HepG2 (cell line): ENCODE measurements around the gene MRPS10.

Source experiments
- POLR2A ChIP-seq, 2 experiments: IDR thresholded peaks; 2 replicates each; pipeline ENCODE4 v1.6.1; 2011; ENCODE audit warnings: low read depth in 2 of 2, low read length in 2 of 2, mild to moderate bottlenecking in 1 of 2, moderate library complexity in 1 of 2; ENCODE audit not compliant: insufficient read depth in 1 of 2
- RBAK ChIP-seq: sonication (generic); formaldehyde crosslinking; IDR thresholded peaks from 2 replicates; pipeline ENCODE4 v1.5.1; 2020; ENCODE audit warnings: mild to moderate bottlenecking, missing genetic modification reagents
- TBP ChIP-seq: sonication (generic); formaldehyde crosslinking; IDR thresholded peaks from 2 replicates; pipeline ENCODE4 v1.5.0; 2020; ENCODE audit warnings: missing genetic modification reagents
- ZBTB20 ChIP-seq: sonication (generic); formaldehyde crosslinking; IDR thresholded peaks from 2 replicates; pipeline ENCODE4 v1.8.1; 2023; ENCODE audit warnings: missing genetic modification reagents, low read depth, mild to moderate bottlenecking, borderline replicate concordance
- ZNF121 ChIP-seq: sonication (generic); formaldehyde crosslinking; IDR thresholded peaks from 2 replicates; pipeline ENCODE4 v1.5.0; 2020; ENCODE audit warnings: mild to moderate bottlenecking, missing genetic modification reagents
- ZNF670 ChIP-seq: sonication (generic); formaldehyde crosslinking; IDR thresholded peaks from 2 replicates; pipeline ENCODE4 v1.8.0; 2022; ENCODE audit warnings: mild to moderate bottlenecking, missing genetic modification reagents, borderline replicate concordance
- TF ChIP-seq, protein P1 (sequence below), 2 experiments: sonication (generic) in 1 of 2; formaldehyde crosslinking in 1 of 2; IDR thresholded peaks; 2 replicates each; pipeline versions ENCODE4 v1.5.1 to v1.6.1; 2011 to 2020; ENCODE audit warnings: borderline replicate concordance in 1 of 2, low read depth in 1 of 2, low read length in 1 of 2, mild to moderate bottlenecking in 1 of 2, missing genetic modification reagents in 1 of 2, moderate library complexity in 1 of 2
- TF ChIP-seq, protein P2 (sequence below), 2 experiments: IDR thresholded peaks; 2 replicates each; pipeline ENCODE4 v1.6.1; 2011 to 2012; ENCODE audit warnings: low read length in 2 of 2, borderline replicate concordance in 1 of 2, low read depth in 1 of 2, mild to moderate bottlenecking in 1 of 2, moderate library complexity in 1 of 2
- TF ChIP-seq, protein P3 (sequence below): sonication (generic); formaldehyde crosslinking; IDR thresholded peaks from 2 replicates; pipeline ENCODE4 v1.5.0; 2020; ENCODE audit warnings: mild to moderate bottlenecking, missing genetic modification reagents, moderate library complexity

DNA sequence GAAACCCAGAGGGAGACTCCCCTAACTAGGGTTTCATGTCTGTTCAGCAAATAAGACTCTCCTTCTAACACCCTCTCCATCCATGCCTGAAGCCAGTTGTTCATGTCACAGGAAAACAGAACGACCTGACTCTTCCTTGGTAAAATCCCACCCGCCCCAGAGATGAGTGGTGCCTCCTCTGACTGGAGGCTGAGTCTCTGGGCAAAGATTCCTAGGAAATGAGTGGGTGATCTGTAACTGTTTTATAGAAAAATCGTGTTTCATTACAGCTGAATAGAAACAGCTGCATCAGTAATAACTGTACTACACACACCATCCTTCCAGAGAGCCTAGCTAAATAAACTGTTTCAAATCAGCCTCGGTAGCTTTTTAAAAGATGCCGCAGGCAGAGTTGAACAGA lies 37.4 kb upstream of the MRPS10 start:
- TF ChIP-seq POLR2A (IDR thresholded peaks at IDR 0.05; ENCODE audit: insufficient read depth in 1 of 2, low read depth in 2 of 2, low read length in 2 of 2): no peak
- no peak for TF ChIP-seq TBP (CRISPR knock-in tag)
- TF ChIP-seq ZNF670 (CRISPR knock-in tag): no peak
- TF ChIP-seq, protein P1, sequence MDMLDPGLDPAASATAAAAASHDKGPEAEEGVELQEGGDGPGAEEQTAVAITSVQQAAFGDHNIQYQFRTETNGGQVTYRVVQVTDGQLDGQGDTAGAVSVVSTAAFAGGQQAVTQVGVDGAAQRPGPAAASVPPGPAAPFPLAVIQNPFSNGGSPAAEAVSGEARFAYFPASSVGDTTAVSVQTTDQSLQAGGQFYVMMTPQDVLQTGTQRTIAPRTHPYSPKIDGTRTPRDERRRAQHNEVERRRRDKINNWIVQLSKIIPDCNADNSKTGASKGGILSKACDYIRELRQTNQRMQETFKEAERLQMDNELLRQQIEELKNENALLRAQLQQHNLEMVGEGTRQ (IDR thresholded peaks at IDR 0.05; ENCODE audit: low read depth, low read length): no peak
- TF ChIP-seq, protein P1 (CRISPR knock-in tag; IDR thresholded peaks at IDR 0.05; ENCODE audit: borderline replicate concordance): no peak
- TF ChIP-seq ZBTB20 (CRISPR knock-in tag): no peak
- TF ChIP-seq ZNF121 (CRISPR knock-in tag): no peak
- TF ChIP-seq, protein P2, sequence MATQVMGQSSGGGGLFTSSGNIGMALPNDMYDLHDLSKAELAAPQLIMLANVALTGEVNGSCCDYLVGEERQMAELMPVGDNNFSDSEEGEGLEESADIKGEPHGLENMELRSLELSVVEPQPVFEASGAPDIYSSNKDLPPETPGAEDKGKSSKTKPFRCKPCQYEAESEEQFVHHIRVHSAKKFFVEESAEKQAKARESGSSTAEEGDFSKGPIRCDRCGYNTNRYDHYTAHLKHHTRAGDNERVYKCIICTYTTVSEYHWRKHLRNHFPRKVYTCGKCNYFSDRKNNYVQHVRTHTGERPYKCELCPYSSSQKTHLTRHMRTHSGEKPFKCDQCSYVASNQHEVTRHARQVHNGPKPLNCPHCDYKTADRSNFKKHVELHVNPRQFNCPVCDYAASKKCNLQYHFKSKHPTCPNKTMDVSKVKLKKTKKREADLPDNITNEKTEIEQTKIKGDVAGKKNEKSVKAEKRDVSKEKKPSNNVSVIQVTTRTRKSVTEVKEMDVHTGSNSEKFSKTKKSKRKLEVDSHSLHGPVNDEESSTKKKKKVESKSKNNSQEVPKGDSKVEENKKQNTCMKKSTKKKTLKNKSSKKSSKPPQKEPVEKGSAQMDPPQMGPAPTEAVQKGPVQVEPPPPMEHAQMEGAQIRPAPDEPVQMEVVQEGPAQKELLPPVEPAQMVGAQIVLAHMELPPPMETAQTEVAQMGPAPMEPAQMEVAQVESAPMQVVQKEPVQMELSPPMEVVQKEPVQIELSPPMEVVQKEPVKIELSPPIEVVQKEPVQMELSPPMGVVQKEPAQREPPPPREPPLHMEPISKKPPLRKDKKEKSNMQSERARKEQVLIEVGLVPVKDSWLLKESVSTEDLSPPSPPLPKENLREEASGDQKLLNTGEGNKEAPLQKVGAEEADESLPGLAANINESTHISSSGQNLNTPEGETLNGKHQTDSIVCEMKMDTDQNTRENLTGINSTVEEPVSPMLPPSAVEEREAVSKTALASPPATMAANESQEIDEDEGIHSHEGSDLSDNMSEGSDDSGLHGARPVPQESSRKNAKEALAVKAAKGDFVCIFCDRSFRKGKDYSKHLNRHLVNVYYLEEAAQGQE (IDR thresholded peaks at IDR 0.05; ENCODE audit: borderline replicate concordance in 1 of 2, low read depth in 1 of 2, low read length in 2 of 2): no peak
- no peak for TF ChIP-seq RBAK (CRISPR knock-in tag)
- TF ChIP-seq, protein P3, sequence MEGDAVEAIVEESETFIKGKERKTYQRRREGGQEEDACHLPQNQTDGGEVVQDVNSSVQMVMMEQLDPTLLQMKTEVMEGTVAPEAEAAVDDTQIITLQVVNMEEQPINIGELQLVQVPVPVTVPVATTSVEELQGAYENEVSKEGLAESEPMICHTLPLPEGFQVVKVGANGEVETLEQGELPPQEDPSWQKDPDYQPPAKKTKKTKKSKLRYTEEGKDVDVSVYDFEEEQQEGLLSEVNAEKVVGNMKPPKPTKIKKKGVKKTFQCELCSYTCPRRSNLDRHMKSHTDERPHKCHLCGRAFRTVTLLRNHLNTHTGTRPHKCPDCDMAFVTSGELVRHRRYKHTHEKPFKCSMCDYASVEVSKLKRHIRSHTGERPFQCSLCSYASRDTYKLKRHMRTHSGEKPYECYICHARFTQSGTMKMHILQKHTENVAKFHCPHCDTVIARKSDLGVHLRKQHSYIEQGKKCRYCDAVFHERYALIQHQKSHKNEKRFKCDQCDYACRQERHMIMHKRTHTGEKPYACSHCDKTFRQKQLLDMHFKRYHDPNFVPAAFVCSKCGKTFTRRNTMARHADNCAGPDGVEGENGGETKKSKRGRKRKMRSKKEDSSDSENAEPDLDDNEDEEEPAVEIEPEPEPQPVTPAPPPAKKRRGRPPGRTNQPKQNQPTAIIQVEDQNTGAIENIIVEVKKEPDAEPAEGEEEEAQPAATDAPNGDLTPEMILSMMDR: no peak
